Uterus (tissue), 2 donors: ENCODE measurements around the gene ZFPM1.
"Not testable (repeated sequence)": the region's sequence is repeated elsewhere in the genome, so short reads cannot be mapped to it uniquely, and the experiment has no call there.

Source experiments
- CTCF ChIP-seq, 4 experiments: fragments of 200-600 bp in 2 of 4; fragments of 450-650 bp in 2 of 4; sonication (generic) in 2 of 4; IDR thresholded peaks; one replicate each; pipeline ENCODE4 v1.5.1; 2016 to 2019; ENCODE audit warnings: antibody characterized with exemption in 4 of 4, mild to moderate bottlenecking in 2 of 4, moderate library complexity in 1 of 4
- POLR2A ChIP-seq, 2 donors: fragments of 450-650 bp; IDR thresholded peaks; one replicate each; pipeline ENCODE4 v1.6.1; 2016; ENCODE audit warnings: antibody characterized with exemption in 2 of 2, mild to moderate bottlenecking in 1 of 2, moderate library complexity in 1 of 2

GRCh38 chr16:88485366-88485741 lies 32.3 kb downstream of the ZFPM1 start:
- not testable (repeated sequence) for TF ChIP-seq CTCF, POLR2A (IDR thresholded peaks at IDR 0.05)
